ENCODE data around the gene BET1L.
"Not testable (repeated sequence)": the region's sequence is repeated elsewhere in the genome, so short reads cannot be mapped to it uniquely, and the experiment has no call there.

Gene BET1L

DNA sequence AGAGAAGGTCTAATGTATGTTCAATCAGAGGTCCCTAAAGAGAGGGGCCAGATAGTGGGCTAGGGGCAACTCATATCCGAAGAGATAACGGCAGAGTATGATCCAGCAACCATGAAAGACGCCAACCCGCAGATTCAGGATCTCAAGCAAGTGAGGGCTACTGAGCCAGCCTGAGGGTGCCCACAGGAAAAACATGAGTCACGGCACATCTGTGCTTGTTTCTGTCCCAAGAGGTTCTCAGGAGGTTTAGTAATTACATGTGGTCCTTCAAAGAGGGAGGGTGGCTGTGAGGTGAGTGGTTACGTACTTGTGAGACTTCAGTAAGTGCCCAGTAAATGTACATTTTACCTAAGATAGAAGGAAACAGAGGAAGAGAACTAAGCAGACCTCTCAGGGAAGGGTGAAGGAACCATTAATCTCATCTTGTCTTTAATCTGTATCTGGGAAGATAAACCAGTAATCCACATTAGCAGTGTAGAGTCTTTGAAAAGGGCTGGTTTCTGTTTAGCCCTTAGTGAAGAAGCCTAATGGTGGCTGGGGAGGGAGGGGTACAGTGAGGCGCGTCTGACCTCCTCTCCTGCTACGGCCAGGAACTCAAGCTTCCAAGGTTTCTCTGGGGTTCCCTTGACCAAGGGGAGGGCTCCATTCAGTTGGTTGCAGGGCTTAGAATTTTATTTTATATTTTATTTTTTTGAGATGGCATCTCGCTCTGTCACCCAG, 18.7 kb upstream of the BET1L start:
- DNase-seq: no peak

DNA sequence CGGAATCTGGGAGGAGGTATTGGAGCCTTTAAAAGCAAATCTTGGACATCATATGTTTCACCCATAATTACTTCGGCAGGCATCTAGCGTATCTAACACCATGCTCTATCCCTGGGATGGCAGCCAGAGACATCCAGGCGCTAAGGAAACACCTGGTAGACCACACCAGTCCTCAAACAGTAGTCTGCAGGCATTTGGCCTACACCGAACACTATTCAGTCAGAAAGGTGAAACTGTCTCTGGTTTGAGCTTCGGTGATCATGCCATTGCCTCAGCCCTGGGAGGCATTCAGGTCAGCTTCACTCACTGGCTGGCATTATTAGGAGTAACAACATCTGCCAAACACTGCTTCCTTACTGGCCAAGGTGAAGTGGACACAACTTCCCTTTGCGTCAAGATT, 17.2 kb upstream of the BET1L start:
- no peak for DNase-seq

DNA sequence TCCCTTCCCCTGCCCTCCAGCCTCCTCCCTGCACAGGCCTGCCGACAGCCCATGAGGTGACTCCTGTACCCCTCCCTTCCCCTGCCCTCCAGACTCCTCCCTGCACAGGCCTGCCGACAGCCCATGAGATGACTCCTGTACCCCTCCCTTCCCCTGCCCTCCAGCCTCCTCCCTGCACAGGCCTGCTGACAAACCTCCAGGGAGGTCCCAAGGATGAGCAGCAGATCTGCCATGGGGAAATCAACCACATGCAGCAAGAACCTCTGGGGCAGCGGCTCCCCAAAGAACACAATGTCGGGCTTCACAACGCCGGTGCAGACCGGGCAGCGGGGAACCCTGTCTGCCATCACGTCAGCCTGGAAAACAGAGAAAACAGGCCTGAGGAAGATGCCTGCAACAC, 16.7 kb upstream of the BET1L start:
- DNase-seq: no peak

DNA sequence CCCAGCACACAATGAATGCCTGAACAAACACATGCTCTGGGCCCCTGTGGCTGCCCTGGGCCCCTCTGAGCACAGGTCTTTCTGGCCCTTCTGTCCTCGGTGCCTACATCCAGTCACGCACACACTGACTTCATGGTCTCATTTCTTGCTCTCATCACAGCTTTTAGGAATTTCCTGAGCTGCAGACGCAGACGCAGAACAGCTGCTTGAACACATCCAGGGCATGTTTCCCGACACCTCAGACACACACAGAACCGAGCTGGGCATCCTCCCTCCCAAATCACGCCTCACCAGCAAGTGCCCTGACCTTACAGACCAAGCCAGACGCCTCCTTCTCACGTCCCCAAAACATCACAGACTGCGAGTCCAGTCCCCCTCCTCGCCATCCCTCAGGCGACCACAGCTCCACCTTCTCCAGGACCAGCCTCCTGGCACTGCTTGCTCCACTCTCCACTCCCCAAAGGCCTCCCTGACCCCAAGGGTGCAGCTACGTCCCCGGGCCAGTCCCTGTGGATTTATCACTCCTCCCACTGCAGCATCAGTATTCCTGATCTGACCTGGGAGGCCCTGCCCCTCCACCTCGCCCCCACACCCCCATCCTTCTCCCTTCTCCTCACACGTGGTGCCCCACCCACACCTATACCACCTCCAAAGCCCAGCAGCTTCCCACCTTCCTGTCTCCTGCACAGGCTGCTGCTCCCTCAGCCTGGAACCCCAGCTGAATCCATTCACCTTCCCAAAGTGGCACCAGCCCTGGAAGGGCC, 16.0 kb upstream of the BET1L start:
- DNase-seq: no peak

DNA sequence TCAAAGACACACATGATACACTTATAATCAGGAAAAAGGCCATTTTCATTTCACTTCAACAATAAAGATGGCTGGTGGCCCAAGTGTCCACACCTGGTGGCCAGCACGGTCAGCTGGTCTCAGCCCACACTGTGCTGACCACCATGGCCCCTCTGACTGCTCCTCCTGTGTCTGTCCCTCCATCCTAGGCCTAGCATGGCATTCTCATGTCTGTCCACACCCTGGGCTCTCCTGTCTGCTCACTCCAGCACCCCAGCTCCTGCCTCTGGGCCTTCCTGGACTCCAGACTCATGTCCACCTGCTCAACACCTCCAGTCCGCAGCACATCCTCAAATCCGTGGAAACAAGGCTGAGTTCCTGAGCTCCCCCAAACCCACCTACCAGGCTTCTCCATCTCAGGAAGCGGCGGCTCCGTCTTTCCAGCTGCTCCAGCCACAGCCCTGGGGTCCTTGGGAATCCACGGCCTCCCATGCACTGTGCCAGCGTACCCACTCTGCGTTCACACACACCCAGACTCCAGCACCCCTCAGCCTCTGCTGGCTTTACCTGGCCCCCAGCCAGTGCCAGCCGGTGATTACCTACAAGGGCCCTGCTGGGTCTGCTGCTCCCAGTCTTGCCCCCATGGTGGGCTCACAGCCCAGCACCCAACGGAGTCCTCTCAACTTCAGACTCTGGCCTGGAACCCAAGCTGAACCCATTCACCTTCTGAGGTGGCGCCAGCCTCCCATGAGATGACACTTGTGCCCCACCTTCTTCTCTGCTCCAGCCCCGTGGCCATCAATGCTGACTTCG, 15.0 kb upstream of the BET1L start:
- DNase-seq: no peak

DNA sequence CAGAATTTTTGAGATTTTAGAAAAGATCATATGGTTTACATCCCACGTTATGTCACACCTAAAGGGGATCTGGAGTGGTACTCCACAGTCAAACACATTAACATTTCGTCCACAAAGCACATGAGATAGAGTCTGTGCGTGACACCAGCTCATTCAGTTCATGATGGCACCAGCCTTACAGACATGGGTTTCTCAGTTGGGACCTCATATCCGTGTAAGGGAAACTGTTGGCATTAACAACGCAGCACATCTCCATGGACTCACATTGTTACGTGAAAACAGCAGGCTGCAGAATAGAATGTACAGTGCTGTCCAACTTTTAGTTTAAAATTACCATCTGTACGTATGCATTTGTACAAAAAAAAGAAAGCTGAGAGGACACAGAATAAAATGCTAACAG, 14.3 kb upstream of the BET1L start:
- DNase-seq: no peak

DNA sequence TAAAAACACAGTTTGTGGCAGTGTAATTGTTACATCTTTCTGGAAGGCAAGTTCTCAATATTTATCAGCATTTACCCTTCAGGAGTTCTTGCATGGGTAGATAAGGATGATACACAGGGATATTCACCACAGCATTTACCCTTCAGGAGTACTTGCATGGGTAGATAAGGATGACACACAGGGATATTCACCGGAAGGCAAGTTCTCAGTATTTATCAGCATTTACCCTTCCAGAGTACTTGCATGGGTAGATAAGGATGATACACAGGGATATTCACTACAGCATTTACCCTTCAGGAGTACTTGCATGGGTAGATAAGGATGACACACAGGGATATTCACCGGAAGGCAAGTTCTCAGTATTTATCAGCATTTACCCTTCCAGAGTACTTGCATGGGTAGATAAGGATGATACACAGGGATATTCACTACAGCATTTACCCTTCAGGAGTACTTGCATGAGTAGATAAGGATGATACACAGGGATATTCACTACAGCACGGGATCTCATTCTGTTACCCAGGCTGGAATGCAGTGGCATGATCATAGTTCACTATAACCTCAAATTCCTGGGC, 13.5 kb upstream of the BET1L start:
- DNase-seq: not testable (repeated sequence)

DNA sequence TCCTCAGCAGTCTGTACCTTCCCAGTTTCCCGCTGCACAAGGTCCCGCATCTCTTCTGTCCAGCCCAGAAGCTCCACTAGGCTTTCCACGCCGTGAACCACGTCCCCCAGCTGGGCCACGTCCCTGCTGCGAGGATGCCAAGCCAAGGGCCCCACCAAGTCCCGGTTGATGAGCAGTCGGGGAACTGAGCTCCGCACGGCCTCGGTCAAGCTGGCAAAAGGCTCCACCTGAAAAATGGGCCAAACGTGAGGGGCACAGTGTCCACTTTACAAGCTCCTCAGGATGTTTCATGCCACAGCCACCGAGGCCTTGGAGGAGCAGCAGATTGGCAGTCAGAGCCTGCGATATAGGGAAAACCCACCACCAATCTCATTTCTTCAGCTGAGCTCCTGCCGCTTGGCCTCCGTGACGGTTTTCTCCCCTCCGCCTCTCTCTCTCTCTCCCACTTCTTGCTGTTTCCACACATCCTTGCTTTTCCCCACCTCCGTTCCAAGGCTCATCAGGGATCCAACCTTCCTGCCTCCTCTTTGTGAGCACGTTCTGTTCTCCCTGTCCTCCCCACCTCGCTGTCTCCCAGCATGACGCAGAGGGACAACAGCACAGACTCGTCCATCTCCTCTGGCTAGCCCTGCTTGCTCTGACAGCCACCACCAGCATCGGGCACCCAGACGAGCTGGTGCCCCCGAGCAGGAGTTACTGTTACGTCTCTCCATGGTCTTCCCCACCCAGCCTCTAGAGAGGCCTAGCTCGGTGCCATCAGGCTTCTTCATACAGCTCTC, 11.8 kb upstream of the BET1L start:
- no peak for DNase-seq

DNA sequence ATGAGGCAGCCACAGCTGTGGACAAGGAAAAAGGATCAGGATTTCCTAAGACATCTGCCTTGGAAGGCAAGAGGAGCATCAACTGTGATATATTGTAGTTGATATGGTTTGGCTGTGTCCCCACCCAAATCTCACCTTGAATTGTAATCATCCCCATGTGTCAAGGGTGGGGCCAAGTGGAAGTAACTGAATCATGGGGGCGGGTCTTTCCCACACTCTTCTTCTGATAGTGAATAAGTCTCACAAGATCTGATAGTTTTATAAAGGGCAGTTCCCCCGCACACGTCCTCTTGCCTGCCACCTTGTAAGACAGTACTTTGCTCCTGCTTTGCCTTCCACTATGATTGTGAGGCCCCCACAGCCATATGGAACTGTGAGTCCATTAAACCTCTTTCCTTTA, 10.5 kb upstream of the BET1L start:
- no peak for DNase-seq

DNA sequence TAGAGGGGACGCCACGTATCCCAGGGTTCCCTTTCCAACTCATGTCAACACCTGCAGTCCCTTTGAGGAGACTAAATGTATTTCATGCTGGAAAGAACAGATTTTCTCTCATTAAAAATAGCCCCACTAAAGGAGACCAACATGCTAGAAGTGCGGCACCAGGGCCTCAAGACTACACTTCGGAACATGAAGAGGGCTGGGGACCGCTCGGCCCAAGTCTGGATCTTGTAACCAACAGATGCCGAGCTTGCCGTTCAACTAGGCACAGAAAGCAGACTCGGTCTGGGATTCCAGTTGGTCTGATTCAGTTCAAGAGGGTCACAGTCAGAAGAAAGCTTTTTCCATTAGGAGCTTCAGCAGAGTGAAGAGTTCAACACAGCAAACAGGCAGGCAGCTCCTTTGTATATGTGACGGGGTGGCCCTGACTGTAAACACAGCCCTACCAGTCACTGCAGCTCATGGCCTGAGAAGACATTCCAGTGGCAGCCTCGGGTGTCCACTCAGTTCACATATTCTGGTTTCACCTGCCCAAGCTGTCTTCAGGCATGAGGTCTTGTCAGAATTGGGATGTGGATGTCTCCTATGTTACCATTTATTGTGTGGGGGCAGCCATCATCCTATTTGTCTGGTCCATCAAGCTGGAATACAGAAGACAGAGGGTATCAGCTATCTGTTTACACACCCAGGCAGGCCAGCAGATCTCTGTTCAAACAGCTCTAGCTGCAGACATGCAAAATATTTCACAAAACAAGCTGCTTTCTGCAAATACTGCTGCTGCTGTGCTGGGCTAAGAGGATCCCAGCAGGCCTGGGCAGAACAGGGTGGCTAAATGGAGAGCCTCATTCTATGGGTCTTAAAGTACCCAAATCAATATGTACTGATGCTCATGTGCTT, 9.1 kb upstream of the BET1L start:
- no peak for DNase-seq

DNA sequence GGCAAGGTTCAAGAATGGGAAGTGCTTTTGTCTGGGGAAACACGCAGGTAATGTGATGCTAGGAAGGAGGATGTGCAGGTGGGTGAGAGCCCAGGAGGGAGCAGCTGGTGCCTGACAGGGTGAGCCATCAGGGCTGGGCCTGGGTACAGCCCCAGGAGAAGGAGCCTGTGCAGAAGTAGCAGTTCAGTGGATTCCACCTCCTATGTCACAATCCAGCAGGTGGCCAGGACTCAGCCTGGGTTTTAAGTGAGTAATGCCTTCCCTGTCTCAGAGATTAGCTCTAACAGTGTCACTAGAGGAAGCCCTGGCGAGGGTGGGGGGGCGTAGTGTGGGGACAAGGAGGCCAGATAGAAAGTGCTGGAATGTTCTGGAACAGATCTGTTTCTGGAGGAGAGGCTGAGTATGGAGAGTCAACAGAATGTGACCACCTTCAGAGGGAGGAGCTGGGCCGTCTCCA, 8.4 kb upstream of the BET1L start:
- DNase-seq: no peak

DNA sequence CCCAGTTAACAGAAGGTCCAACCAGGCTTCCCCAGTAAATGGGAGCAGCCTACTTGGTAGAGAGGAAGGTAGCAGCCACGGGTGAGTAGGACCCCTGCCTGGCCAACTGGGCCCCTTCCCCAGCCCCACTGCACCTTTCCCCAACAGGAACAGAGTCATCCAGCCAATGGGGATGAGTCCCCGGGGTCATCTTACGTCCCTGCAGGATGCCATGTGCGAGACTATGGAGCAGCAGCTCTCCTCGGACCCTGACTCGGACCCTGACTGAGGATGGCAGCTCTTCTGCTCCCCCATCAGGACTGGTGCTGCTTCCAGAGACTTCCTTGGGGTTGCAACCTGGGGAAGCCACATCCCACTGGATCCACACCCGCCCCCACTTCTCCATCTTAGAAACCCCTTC, 6.9 kb upstream of the BET1L start:
- no peak for DNase-seq

DNA sequence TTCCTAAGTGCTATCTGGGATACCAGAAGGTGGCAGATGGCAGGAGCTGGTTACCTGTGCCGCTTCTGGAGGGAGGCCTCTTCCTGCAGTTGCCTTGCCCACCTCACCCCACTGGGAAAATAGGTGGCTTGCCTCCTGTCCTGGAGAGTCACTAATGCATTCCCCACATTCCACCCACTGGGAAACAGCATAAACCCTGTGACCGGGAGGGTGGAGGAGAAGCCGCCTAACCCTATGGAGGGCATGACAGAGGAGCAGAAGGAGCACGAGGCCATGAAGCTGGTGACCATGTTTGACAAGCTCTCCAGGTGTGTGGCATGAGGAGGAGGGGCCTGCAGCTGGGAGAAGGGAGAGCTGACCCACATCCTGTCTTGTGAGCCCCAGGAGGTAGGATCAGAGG, 5.9 kb upstream of the BET1L start:
- no peak for DNase-seq

DNA sequence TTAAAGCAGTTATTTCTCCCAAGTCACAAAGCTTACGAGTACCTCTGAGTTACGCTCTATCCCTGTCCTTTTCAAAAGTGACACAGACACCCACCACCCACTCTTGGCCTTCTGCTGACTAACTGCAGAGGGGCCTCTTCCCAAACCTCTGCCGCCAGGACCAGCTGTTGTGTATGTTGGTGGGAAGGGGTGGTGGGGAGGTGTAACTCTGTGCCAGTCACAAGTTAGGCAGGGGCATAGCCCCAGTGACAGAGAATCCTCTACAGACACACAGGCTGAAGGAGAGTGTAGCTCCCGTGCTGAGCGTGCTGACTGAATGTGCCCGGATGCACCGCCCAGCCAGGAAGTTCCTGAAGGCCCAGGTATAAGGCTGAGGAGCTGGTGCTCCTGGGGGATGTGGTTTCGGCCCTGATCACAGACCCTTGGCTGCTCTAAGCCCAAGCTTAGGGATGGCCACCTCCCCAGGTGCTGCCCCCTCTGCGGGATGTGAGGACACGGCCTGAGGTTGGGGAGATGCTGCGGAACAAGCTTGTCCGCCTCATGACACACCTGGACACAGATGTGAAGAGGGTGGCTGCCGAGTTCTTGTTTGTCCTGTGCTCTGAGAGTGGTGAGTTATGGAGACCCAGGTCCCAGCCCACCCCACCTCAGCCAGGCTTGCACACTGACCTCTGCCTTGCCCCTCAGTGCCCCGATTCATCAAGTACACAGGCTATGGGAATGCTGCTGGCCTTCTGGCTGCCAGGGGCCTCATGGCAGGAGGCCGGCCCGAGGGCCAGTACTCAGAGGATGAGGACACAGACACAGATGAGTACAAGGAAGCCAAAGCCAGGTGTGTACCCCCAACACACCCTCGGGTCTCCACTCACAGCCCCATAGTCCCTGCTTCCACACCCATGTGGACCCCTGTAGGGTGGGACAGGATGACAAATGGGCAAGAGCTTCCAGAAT, 5.2 kb upstream of the BET1L start:
- no peak for DNase-seq

DNA sequence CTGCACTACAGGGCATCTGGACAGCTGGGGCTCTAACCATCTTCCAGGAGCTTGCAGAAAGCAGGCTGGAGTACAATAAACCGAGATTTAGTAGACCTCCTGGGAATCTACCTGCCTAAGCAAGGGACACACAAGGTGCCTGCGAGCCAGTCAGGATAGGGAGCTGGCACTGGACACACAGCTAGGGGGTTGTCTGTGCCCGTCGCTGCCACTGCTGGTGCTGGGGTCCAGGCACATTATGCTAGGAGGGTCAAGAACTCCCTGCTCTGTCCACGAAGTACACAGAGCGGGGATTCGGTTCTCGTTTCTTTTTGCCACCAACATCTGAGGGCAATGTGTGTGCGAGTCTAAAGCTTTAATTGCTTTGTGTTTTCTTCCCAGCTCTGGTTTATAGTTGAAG, 4.5 kb upstream of the BET1L start:
- no peak for DNase-seq

DNA sequence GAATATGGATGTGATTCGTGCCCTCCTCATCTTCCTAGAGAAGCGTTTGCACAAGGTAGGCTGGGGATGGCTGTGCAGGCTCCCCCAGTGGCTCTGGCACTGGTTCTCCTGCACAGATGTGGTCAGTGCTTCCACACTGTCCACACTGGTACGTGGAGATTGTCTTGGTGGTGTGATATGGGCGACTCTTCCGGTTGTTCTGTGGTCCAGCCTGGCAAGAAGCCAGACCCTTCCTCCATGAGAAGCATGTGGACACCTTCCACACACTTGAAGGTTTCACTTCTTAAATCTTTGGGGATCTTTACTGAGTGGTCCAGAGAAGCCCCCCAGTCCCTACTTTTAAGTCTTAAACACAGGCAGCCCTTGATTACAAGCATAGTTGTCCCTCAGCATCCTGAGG, 4.1 kb upstream of the BET1L start:
- DNase-seq: no peak

DNA sequence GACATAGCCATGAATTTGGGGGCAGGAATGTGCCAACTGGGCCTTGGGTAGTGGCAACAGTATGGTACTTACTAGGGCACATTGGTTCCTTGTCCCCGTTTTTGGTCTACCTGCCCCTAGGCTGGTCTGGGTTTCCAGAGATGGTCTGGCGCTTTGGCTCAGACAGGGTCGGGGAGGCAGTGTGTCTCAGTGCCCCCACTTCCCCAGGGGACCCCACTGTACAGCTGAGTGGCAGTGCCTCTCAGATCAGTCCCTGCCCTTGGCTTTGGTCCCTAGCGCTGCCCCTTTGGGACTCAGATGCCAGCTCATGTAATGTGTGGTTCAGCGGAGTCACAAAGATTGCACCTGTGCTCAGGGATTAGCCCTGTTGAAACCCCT, 3.6 kb upstream of the BET1L start:
- no peak for DNase-seq

DNA sequence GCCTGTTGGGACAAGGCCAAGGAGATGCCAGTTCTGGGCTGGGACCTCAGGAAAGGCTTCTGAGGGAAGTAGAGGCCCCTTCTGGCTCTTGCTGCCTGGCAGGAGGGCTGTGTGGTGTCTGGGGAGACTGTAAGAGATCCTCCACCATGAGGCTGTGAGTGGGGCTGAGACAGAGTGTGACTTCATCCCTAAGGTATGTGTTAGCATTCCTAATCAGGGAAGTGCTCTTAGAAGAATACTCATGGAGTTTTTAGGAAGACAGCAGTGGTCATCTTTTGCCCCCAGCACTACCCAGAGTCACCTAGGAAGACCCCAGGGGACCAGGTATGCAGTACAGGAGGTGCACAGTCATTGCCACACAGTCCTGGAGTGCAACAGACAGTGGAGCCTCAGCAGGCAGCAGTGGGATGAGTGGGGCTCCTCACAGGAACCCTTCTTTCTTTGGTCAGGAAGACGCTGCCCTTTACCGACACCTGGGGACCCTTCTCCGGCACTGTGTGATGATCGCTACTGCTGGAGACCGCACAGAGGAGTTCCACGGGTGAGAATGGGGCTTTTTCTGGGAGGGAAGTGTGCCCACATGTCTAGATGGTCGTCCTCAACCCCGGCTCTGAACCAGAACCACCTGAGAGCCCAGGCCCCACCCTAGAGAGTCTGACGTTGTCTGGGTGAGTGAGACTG, 3.1 kb upstream of the BET1L start:
- DNase-seq: no peak

DNA sequence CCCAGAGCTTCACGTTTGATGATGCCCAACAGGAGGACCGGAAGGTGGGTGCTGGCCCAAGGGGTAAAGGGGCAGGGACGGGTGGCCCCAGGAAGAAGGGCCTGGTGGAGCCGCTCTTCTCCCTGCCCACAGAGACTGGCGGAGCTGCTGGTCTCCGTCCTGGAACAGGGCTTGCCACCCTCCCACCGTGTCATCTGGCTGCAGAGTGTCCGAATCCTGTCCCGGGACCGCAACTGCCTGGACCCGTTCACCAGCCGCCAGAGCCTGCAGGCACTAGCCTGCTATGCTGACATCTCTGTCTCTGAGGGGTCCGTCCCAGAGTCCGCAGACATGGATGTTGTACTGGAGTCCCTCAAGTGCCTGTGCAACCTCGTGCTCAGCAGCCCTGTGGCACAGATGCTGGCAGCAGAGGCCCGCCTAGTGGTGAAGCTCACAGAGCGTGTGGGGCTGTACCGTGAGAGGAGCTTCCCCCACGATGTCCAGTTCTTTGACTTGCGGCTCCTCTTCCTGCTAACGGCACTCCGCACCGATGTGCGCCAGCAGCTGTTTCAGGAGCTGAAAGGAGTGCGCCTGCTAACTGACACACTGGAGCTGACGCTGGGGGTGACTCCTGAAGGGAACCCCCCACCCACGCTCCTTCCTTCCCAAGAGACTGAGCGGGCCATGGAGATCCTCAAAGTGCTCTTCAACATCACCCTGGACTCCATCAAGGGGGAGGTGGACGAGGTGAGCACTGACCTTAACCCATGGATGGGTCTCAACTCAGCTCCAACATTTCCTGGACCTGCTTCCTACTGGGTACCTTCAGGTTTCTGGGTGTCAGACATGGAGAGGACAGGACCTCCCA, 2.3 kb upstream of the BET1L start:
- no peak for DNase-seq
